H9 (cell line): Measurements from ENCODE around the gene VTA1. TPM values are rescaled to one million over a fixed set of nuclear protein-coding genes. Genes with fewer than 3 reads are reported as not detected.

ENCODE experiments used
- DNase-seq: peaks from one replicate; pipeline ENCODE4 v3.0.0-alpha.2; 2017
- H2AFZ ChIP-seq: one replicate; pipeline ENCODE4 v1.6.1; 2013; ENCODE audit warnings: mild to moderate bottlenecking, low read length, control low read depth, moderate library complexity
- H2AK5ac ChIP-seq: 2 replicates; pipeline ENCODE4 v1.6.1; 2013; ENCODE audit warnings: low read length, control low read depth, mixed read lengths; ENCODE audit not compliant: insufficient read length
- H2BK120ac ChIP-seq: one replicate; pipeline ENCODE4 v1.6.1; 2013; ENCODE audit warnings: low read depth, mild to moderate bottlenecking, low read length, control low read depth, inconsistent platforms; ENCODE audit not compliant: poor library complexity, severe bottlenecking
- H2BK12ac ChIP-seq: 2 replicates; pipeline ENCODE4 v1.6.1; 2013; ENCODE audit warnings: low read length, control low read depth, mixed read lengths, low read depth; ENCODE audit not compliant: insufficient read length
- H2BK15ac ChIP-seq: 2 replicates; pipeline ENCODE4 v1.6.1; 2013; ENCODE audit warnings: low read depth, low read length, control low read depth
- H2BK20ac ChIP-seq: one replicate; pipeline ENCODE4 v1.6.1; 2013; ENCODE audit warnings: low read depth, mild to moderate bottlenecking, low read length, control low read depth, inconsistent platforms; ENCODE audit not compliant: poor library complexity, severe bottlenecking
- H2BK5ac ChIP-seq: 2 replicates; pipeline ENCODE4 v1.6.1; 2013; ENCODE audit warnings: low read length, control low read depth, mixed read lengths; ENCODE audit not compliant: insufficient read length
- H3K14ac ChIP-seq: 2 replicates; pipeline ENCODE4 v1.6.1; 2013; ENCODE audit warnings: low read length, control low read depth; ENCODE audit not compliant: insufficient read depth
- H3K18ac ChIP-seq: 2 replicates; pipeline ENCODE4 v1.6.1; 2013; ENCODE audit warnings: low read depth, mild to moderate bottlenecking, mixed read lengths, low read length, control low read depth; ENCODE audit not compliant: insufficient read length
- H3K23ac ChIP-seq: 2 replicates; pipeline ENCODE4 v1.6.1; 2013; ENCODE audit warnings: low read length, control low read depth, mixed read lengths, low read depth; ENCODE audit not compliant: insufficient read length
- H3K23me2 ChIP-seq: 2 replicates; pipeline ENCODE4 v1.6.1; 2013; ENCODE audit warnings: low read depth, mild to moderate bottlenecking, mixed read lengths, low read length, control low read depth; ENCODE audit not compliant: insufficient read length, poor library complexity, severe bottlenecking
- H3K27ac ChIP-seq: 2 replicates; pipeline ENCODE4 v1.5.1; 2013; ENCODE audit warnings: low read length, control low read depth, mixed read lengths, low read depth; ENCODE audit not compliant: insufficient read length
- H3K27me3 ChIP-seq: 2 replicates; pipeline ENCODE4 v1.6.1; 2013; ENCODE audit warnings: low read length, control low read depth, inconsistent platforms; ENCODE audit not compliant: insufficient read depth
- H3K4ac ChIP-seq: 2 replicates; pipeline ENCODE4 v1.6.1; 2013; ENCODE audit warnings: low read depth, mild to moderate bottlenecking, control low read depth, inconsistent platforms, low read length, moderate library complexity
- H3K4me1 ChIP-seq: 2 replicates; pipeline ENCODE4 v1.6.1; 2013; ENCODE audit warnings: low read length, control low read depth, inconsistent platforms; ENCODE audit not compliant: insufficient read depth
- H3K4me2 ChIP-seq: 2 replicates; pipeline ENCODE4 v1.6.1; 2013; ENCODE audit warnings: low read length, control low read depth, mixed read lengths; ENCODE audit not compliant: insufficient read length, insufficient read depth
- H3K56ac ChIP-seq: 2 replicates; pipeline ENCODE4 v1.6.1; 2013; ENCODE audit warnings: low read depth, mild to moderate bottlenecking, mixed read lengths, low read length, control low read depth; ENCODE audit not compliant: insufficient read length
- H3K79me1 ChIP-seq: 2 replicates; pipeline ENCODE4 v1.6.1; 2013; ENCODE audit warnings: low read depth, mild to moderate bottlenecking, moderate library complexity, low read length, control low read depth, inconsistent platforms; ENCODE audit not compliant: insufficient read depth, poor library complexity, severe bottlenecking
- H3K79me2 ChIP-seq: 2 replicates; pipeline ENCODE4 v1.6.1; 2013; ENCODE audit warnings: low read length, control low read depth, inconsistent platforms; ENCODE audit not compliant: insufficient read depth
- H3K9ac ChIP-seq: 2 replicates; pipeline ENCODE4 v1.6.1; 2013; ENCODE audit warnings: low read length, control low read depth, mixed read lengths; ENCODE audit not compliant: insufficient read length; ENCODE audit errors: extremely low read depth
- H3K9me3 ChIP-seq: one replicate; pipeline ENCODE4 v1.6.1; 2013; ENCODE audit warnings: low read depth, low read length, inconsistent platforms; ENCODE audit not compliant: control insufficient read depth
- H3T11ph ChIP-seq: one replicate; pipeline ENCODE4 v1.6.1; 2013; ENCODE audit warnings: mild to moderate bottlenecking, low read length, control low read depth, inconsistent platforms
- H4K20me1 ChIP-seq: one replicate; pipeline ENCODE4 v1.6.1; 2013; ENCODE audit not compliant: control insufficient read depth, insufficient read length, insufficient read depth
- H4K5ac ChIP-seq: 2 replicates; pipeline ENCODE4 v1.6.1; 2013; ENCODE audit warnings: low read depth, mild to moderate bottlenecking, mixed read lengths, low read length, control low read depth; ENCODE audit not compliant: insufficient read length
- H4K8ac ChIP-seq: replicated peaks from 2 replicates; pipeline ENCODE4 v1.6.1; 2013; ENCODE audit warnings: low read length, control low read depth, mixed read lengths, low read depth; ENCODE audit not compliant: insufficient read length
- H4K91ac ChIP-seq: 2 replicates; pipeline ENCODE4 v1.6.1; 2013; ENCODE audit warnings: low read depth, mild to moderate bottlenecking, moderate library complexity, mixed read lengths, low read length, control low read depth; ENCODE audit not compliant: insufficient read length
- H3K27ac Mint-ChIP-seq, 3 experiments: 2 replicates in 2 of 3; 3 replicates in 1 of 3; pipeline ENCODE4 v1.8.0; 2020 to 2021; ENCODE audit warnings: mixed read lengths in 3 of 3, mild to moderate bottlenecking in 1 of 3, moderate library complexity in 1 of 3
- H3K27me3 Mint-ChIP-seq: 2 replicates; pipeline ENCODE4 v1.8.0; 2021; ENCODE audit warnings: low read depth, mild to moderate bottlenecking, moderate library complexity, mixed read lengths
- H3K36me3 Mint-ChIP-seq, 3 experiments: 2 replicates in 2 of 3; 3 replicates in 1 of 3; pipeline ENCODE4 v1.8.0; 2020 to 2021; ENCODE audit warnings: low read depth in 3 of 3, mixed read lengths in 3 of 3; ENCODE audit not compliant: insufficient read depth in 1 of 3
- H3K4me1 Mint-ChIP-seq, 2 experiments: 2 replicates each; pipeline ENCODE4 v1.8.0; 2020; ENCODE audit warnings: mixed read lengths in 2 of 2
- H3K4me3 Mint-ChIP-seq, 2 experiments: 2 replicates in 1 of 2; 3 replicates in 1 of 2; pipeline ENCODE4 v1.8.0; 2020 to 2021; ENCODE audit warnings: mild to moderate bottlenecking in 2 of 2, mixed read lengths in 2 of 2, moderate library complexity in 1 of 2
- H3K9me3 Mint-ChIP-seq, 2 experiments: 2 replicates in 1 of 2; 3 replicates in 1 of 2; pipeline ENCODE4 v1.8.0; 2020; ENCODE audit warnings: mild to moderate bottlenecking in 2 of 2, mixed read lengths in 2 of 2, moderate library complexity in 1 of 2
- total RNA-seq: library from RNA; stranded (reverse); gene quantifications from 2 replicates; pipeline ENCODE4 v1.2.1, GENCODE V29; 2021
- TF ChIP-seq, protein P1 (sequence below): fragments of 200-600 bp; sonication (generic); conservative IDR thresholded peaks from 3 replicates; pipeline ENCODE4 v1.8.0; 2021; ENCODE audit warnings: antibody characterized with exemption, mild to moderate bottlenecking

The VTA1 gene
- total RNA-seq, 1 experiment from 2014 or later, result 63.1 TPM

DNA sequence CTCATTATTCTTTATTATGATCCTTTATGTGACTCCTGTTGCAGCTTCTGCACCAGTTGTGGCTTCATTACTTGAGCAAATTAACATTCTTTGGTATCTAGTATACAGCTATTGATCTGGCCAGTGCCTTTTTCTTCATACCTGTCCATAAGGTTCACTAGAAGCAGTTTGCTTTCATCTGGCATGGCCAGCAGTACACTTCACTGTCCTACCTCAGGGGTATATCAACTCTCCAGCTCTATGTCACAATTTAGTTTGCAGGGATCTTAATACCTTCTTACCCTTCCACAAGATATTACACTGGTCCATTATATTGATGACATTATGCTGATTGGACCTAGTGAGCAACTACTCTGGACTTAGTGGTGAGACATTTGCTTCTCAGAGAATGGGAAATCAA is 46.6 kb downstream of the VTA1 start:
- no peak overlapping the region for H4K5ac ChIP-seq
- Mint-ChIP-seq H3K4me1 (no peaks in the 10 kb centered on the region), H3K4me3 (no peak overlapping the region), H3K9me3 (no peaks in the 10 kb centered on the region), H3K36me3 (peaks cover 3 to 12% (median 6%) of the 10 kb centered on the region in 3 experiments; a peak in 6 of 7 replicates), H3K27ac (no peak overlapping the region), H3K27me3 (no peaks in the 10 kb centered on the region)
- H3K4me1 ChIP-seq, result no peaks in the 10 kb centered on the region
- TF ChIP-seq, protein P1, sequence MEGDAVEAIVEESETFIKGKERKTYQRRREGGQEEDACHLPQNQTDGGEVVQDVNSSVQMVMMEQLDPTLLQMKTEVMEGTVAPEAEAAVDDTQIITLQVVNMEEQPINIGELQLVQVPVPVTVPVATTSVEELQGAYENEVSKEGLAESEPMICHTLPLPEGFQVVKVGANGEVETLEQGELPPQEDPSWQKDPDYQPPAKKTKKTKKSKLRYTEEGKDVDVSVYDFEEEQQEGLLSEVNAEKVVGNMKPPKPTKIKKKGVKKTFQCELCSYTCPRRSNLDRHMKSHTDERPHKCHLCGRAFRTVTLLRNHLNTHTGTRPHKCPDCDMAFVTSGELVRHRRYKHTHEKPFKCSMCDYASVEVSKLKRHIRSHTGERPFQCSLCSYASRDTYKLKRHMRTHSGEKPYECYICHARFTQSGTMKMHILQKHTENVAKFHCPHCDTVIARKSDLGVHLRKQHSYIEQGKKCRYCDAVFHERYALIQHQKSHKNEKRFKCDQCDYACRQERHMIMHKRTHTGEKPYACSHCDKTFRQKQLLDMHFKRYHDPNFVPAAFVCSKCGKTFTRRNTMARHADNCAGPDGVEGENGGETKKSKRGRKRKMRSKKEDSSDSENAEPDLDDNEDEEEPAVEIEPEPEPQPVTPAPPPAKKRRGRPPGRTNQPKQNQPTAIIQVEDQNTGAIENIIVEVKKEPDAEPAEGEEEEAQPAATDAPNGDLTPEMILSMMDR, result no peak
- no peak overlapping the region for H4K91ac ChIP-seq
- H2BK120ac ChIP-seq, result no peak overlapping the region
- no peak overlapping the region for H3K4me2 ChIP-seq
- H3K23me2 ChIP-seq, result no peaks in the 10 kb centered on the region
- H3K79me1 ChIP-seq, result no peaks in the 10 kb centered on the region
- no peak overlapping the region for H3K18ac ChIP-seq
- H3T11ph ChIP-seq, result no peak overlapping the region
- H3K27me3 ChIP-seq, result no peaks in the 10 kb centered on the region
- H2BK20ac ChIP-seq, result no peak overlapping the region
- H3K9me3 ChIP-seq, result no peaks in the 10 kb centered on the region
- H3K14ac ChIP-seq, result no peak overlapping the region
- no peak overlapping the region for H2BK15ac ChIP-seq
- no peak for DNase-seq
- no peaks in the 10 kb centered on the region for H4K20me1 ChIP-seq
- no peak overlapping the region for H2BK5ac ChIP-seq
- H2BK12ac ChIP-seq, result no peak overlapping the region
- no peak overlapping the region for H3K23ac ChIP-seq
- H3K4ac ChIP-seq, result no peak overlapping the region
- H3K9ac ChIP-seq, result no peak overlapping the region
- H2AFZ ChIP-seq, result no peak overlapping the region
- no peak overlapping the region for H3K56ac ChIP-seq
- H3K27ac ChIP-seq, result no peak overlapping the region
- no peak overlapping the region for H2AK5ac ChIP-seq
- H3K79me2 ChIP-seq, result no peaks in the 10 kb centered on the region
- H4K8ac ChIP-seq, result no peak overlapping the region
